ES-I3 (cell line): ENCODE results near the gene PDHB.

Source experiments
- H3K36me3 ChIP-seq: 2 replicates; pipeline ENCODE4 v1.6.1; 2013; ENCODE audit warnings: mild to moderate bottlenecking, low read length, control low read depth, moderate library complexity; ENCODE audit not compliant: insufficient read depth
- H3K4me1 ChIP-seq: 2 replicates; pipeline ENCODE4 v1.6.1; 2013; ENCODE audit warnings: mild to moderate bottlenecking, control low read depth, low read length; ENCODE audit not compliant: insufficient read depth
- H3K9ac ChIP-seq: 2 replicates; pipeline ENCODE4 v1.6.1; 2013; ENCODE audit warnings: low read depth, mild to moderate bottlenecking, low read length, moderate library complexity
- H3K9me3 ChIP-seq: 2 replicates; pipeline ENCODE4 v1.6.1; 2013; ENCODE audit warnings: mild to moderate bottlenecking, low read length, moderate library complexity; ENCODE audit not compliant: control insufficient read depth, insufficient read depth

The PDHB gene

GRCh38 chr3:58433400-58434167 lies at the start of gene PDHB:
TSS of gene PDHB (minus strand) at chr3:58433832. CDS start at chr3:58433809, 23 bp downstream.
- Histone ChIP-seq H3K4me1 (peaks cover 22% of the 10 kb centered on the region), H3K9me3 (no peaks in the 10 kb centered on the region), H3K36me3 (peaks cover 28% of the 10 kb centered on the region), H3K9ac (peak within 1 kb of the TSS; percentile 92)

DNA sequence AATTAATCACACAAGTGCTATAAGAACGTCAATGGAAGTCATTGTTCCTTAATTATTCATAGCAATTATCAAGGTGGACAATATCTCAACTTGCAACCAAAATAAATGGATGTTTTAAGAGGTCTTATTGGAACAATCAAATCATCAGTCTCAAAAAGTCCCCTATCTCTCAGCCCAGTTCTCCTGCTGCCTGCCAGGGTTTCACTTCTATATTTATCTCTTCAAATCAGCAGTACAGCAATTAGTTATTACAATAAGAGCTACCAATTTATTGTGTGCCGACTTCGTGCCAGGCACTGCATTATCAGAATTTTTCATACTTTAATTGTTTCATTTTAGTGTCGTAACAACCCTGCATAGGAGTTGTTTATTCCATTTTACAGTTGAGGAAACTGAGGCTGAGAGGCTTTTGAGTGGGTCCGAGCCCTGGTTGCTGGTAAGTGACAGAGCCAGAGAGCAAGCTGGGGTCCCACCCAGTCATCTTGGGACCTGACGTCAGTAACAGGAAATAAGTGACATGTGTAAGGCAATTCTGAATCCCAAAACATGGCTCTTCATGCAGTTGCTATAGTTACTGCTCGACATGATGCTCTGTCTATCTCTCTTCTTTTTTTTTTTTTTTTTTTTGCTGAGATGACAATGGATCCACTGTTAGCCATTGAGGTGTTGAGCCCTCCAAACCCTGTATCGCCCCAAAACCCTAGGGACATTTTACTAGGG lies 49.4 kb upstream of the PDHB start:
- Histone ChIP-seq H3K9ac (no peak overlapping the region), H3K9me3 (peaks cover 2% of the 10 kb centered on the region; the same call in 1 of the 2 replicates)

DNA sequence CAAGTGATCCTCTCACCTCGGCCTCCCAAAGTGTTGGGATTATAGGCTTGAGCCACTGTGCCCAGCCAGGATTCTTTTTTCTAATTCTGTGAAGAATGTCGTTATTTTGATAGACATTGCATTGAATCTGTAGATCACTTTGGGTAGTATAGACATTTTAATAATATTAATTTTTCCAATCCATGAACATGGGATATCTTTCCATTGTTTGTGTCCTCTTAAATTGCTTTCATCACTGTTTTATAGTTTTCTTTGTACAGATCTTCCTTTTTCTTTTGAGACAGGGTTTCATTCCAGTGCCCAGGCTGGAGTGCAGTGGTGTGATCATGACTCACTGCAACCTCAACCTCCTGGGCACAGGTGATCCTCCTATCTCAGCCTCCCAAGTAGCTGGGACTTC lies 46.7 kb upstream of the PDHB start:
- H3K9me3 ChIP-seq: peaks cover 2% of the 10 kb centered on the region; the same call in 1 of the 2 replicates
- H3K36me3 ChIP-seq: no peaks in the 10 kb centered on the region
- no peaks in the 10 kb centered on the region for H3K4me1 ChIP-seq
- no peak overlapping the region for H3K9ac ChIP-seq

More for the DNA sequence above, 49.4 kb upstream of the PDHB start:
- Histone ChIP-seq H3K36me3 (no peaks in the 10 kb centered on the region), H3K4me1 (peaks cover 4% of the 10 kb centered on the region; the same call in 1 of the 2 replicates)

DNA sequence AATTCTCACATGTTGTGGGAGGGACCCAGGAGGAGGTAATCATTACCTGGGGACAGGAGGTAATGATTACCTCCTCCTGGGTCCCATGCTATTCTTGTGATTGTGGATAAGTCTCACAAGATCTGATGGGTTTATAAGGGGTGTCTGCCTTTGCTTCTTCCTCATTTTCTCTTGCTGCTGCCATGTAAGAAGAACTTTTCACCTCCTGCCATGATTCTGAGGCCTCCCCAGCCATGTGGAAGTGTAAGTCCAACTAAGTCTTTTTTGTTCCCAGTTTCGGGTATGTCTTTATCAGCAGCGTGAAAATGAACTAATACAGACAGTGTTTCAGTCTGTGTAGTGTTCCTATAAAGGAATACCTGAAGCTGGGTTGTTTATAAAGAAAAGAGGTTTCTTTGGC lies 45.1 kb upstream of the PDHB start:
- Histone ChIP-seq H3K4me1 (no peaks in the 10 kb centered on the region), H3K36me3 (no peaks in the 10 kb centered on the region), H3K9ac (no peak overlapping the region), H3K9me3 (peaks cover 2% of the 10 kb centered on the region; the same call in 1 of the 2 replicates)

GRCh38 chr3:58474967-58475578 lies 41.4 kb upstream of the PDHB start:
- H3K4me1 ChIP-seq: peaks cover 19% of the 10 kb centered on the region
- H3K36me3 ChIP-seq: no peaks in the 10 kb centered on the region
- no peak overlapping the region for H3K9ac ChIP-seq
- H3K9me3 ChIP-seq: peaks cover 2% of the 10 kb centered on the region; the same call in 1 of the 2 replicates

DNA sequence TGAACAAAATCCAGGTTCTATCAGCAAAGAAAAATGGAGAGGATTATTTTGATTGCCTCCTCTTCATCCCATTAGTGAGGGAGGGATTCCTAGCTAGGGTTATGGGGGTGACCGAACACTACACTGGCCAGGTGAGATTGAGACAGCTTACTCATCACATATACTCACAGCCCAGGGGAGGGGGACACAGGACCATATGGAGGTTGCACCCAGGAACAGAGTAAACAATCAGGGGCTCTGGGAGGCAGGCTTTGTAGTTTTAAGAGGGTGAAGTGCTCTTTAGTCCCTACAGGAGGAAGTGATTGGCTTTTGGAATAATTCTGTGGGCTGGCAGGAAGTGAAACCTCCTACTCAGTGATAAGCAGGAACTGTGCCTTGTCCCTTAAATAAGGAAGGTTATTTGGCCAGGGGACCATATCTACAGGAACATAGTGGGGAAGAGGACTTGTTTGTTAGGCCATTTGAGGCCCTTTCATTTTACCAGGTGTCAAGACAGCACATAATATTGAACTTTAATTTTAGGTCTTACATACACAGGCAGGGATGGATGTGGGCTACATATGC lies 40.8 kb upstream of the PDHB start:
- Histone ChIP-seq H3K4me1 (peaks cover 19% of the 10 kb centered on the region), H3K9ac (no peak overlapping the region), H3K9me3 (no peaks in the 10 kb centered on the region), H3K36me3 (no peaks in the 10 kb centered on the region)

DNA sequence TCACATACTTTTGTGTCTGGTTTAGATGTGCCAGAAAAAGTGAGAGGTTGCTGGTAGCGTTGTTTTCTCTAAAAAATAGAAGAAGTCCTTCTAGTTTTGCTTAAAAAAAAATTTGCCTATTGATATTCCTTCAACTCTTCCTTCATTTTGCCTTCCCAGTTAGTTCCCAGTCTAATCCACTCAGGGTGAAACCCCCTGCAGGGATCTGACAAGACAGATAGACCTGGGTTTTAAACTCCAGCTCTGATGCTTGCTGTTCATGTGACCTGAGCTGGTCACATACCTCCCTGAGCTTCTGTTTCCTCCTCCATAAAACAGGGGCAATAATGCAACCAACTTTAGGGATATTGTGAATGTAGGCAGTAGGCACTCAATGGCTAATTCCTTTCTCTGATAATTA lies 39.6 kb upstream of the PDHB start:
- Histone ChIP-seq H3K4me1 (peaks cover 19% of the 10 kb centered on the region), H3K36me3 (no peaks in the 10 kb centered on the region), H3K9ac (no peak overlapping the region), H3K9me3 (no peaks in the 10 kb centered on the region)

GRCh38 chr3:58471025-58471887 lies 37.6 kb upstream of the PDHB start:
- Histone ChIP-seq H3K9me3 (no peaks in the 10 kb centered on the region), H3K9ac (no peak overlapping the region), H3K4me1 (peaks cover 22% of the 10 kb centered on the region), H3K36me3 (no peaks in the 10 kb centered on the region)

GRCh38 chr3:58470363-58471024 lies 36.9 kb upstream of the PDHB start:
- H3K36me3 ChIP-seq: no peaks in the 10 kb centered on the region
- no peak overlapping the region for H3K9ac ChIP-seq
- H3K9me3 ChIP-seq: no peaks in the 10 kb centered on the region
- H3K4me1 ChIP-seq: peaks cover 22% of the 10 kb centered on the region

DNA sequence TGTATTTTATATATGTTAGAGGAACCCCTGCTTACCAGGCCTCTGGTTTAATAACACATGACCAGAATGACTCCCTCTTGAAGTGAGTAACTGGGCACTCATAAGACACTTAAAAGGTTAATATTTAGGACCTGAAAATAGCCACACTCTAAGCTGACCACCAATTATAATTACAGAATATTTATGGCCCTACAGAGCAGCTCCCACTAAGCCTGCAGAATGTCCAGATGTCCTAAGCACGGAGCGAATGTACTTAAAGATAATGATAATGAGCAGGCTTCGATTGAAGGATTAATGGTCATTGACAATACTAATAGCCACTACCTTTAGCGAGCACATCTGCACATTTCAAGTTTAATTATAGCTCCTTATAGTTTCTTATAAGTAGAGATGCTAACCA lies 35.5 kb upstream of the PDHB start:
- no peaks in the 10 kb centered on the region for H3K36me3 ChIP-seq
- no peaks in the 10 kb centered on the region for H3K9me3 ChIP-seq
- peaks cover 22% of the 10 kb centered on the region for H3K4me1 ChIP-seq
- H3K9ac ChIP-seq: no peak overlapping the region

GRCh38 chr3:58466899-58467563 lies 33.4 kb upstream of the PDHB start:
- Histone ChIP-seq H3K9me3 (no peaks in the 10 kb centered on the region), H3K4me1 (peaks cover 21% of the 10 kb centered on the region), H3K36me3 (no peaks in the 10 kb centered on the region), H3K9ac (no peak overlapping the region)

DNA sequence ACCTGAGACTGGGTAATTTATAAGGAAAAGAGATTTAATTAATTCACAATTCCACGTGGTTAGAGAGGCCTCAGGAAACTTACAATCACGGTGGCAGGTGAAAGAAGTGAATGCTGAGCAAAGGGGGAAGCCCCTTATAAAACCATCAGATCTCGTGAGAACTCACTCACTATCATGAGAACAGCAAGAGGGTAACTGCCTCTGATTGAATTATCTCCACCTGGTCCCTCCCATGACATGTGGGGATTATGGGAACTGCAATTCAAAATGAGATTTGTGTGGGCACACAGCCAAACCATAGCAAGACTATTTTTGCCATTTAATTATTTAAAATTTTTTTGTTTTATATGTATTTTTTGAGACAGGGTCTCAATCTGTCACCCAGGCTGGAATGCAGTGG lies 31.2 kb upstream of the PDHB start:
- Histone ChIP-seq H3K9ac (no peak overlapping the region), H3K9me3 (no peaks in the 10 kb centered on the region), H3K36me3 (no peaks in the 10 kb centered on the region)

GRCh38 chr3:58463942-58464271 lies 30.3 kb upstream of the PDHB start:
- Histone ChIP-seq H3K4me1 (peaks cover 3% of the 10 kb centered on the region; the same call in 1 of the 2 replicates), H3K36me3 (no peaks in the 10 kb centered on the region), H3K9me3 (no peaks in the 10 kb centered on the region), H3K9ac (no peak overlapping the region)

More for the DNA sequence above, 31.2 kb upstream of the PDHB start:
- H3K4me1 ChIP-seq: peaks cover 3% of the 10 kb centered on the region; the same call in 1 of the 2 replicates
